ENCODE results near the gene FAS.

FAS gene

DNA sequence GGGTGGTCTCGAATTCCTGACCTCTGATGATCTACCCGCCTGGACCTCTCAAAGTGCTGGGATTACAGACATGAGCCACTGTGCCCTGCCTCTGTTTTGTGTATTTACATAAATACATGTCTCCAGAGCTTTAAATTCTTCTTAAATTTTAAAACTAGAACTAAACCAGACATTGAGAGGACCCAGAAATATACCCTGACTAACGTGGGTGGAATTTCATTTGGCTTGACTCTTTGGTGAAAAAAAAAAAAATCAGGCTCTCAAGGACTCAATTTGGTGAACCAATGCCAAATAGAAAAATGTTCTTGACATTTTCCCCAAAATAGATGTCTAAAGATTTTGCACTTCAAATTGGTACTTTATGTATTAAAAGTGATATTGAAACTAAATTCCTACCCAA, 16.6 kb upstream of the FAS start:
- FAIRE-seq = peak; percentile 21

GRCh38 chr10:88974446-88975376, 15.9 kb upstream of the FAS start:
- peak; percentile 21 for FAIRE-seq

DNA sequence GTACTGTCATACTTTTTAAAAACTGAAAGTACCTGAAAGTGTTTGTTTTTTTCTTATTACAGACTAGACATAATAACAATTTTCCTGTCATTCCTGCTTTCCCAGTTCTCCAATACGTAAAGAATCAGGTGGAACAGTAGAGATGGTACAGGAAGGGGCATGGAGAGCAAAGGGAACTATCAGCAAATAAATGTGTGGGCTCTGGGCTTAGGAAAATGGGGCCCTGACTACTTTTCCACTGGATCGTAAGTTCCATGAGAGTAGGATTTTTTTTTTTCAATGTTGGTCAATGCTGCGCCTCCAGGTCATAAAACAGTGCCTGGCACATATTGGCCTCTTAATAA, 15.2 kb upstream of the FAS start:
- FAIRE-seq = no peak

DNA sequence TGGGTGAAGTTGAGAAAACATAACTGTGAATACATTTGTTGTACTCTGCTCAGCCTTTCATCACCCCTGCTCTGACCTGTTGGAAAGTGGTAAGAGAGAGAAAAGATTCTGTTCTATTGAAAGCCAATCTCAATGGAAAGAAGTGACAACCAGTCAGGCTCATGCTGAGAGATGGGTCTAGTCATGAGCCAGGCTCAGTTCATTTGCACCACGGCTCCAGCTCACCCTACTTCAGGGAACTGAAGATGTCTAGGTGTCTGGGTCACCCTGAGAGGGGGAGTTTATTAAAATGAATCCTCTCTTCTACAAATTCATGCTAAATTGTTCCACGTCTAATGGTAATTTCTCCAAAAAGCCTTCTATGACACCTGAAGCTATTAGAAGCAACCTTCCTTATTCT, 12.1 kb upstream of the FAS start:
- FAIRE-seq = no peak

GRCh38 chr10:88979153-88979562, 11.4 kb upstream of the FAS start:
- FAIRE-seq = no peak

DNA sequence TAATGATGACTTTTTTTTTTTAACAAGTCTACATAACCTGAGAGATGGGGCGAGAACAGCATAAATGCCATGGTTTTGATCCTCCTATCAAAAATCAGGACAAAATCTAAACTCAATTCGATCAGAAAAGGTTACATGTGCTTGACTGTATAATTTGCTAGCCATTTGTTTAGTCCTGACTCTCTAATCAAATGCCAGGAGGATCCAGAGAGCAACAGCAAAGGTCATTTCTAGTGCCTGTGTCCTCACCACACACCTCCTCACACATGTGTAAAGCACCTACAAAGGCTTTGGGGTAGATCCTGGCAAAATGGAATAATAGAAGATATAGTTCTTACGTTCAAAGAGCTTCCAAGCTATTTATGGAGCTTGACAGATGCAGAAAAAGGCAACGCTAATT, 11.0 kb upstream of the FAS start:
- FAIRE-seq = no peak

GRCh38 chr10:88980247-88980646, 10.4 kb upstream of the FAS start:
- FAIRE-seq = no peak

DNA sequence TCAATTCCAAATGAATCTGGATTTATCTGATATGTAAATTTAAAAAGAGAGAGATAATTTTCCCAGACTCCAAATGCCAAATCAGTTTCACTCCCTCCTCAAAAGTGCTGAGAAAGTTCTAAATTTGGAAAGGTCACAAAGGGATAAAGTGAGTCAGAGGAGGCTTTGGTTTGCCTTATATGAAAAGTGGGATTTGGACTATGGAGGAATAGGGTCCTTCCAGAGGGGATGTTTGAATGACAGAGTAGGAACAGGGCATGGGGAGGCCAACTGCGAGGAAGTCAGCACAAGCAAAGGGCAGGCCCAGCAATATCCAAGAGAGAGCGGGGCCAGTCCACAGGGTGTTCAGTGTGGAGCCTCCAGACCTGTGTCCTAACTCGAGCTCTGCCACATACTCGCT, 9.8 kb upstream of the FAS start:
- FAIRE-seq = no peak

DNA sequence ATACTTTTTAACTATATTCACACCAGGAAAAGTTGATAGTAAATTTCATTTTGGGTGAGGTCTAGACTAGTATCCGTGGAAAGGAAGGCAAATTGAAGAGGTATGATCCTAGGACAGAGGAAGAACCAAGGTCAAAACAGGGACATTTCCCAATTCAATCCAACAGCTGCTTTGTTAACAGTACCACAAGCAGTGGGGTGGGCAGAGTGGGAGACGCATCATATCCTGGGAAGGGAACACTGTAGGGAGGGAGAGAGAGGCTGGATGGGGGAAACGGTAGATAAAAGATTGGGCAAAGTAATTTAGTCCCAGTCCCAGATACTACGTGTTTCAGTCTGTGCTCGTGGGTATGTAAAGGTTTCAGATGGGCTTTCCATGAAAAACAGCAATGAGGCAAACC, 9.2 kb upstream of the FAS start:
- no peak for FAIRE-seq

DNA sequence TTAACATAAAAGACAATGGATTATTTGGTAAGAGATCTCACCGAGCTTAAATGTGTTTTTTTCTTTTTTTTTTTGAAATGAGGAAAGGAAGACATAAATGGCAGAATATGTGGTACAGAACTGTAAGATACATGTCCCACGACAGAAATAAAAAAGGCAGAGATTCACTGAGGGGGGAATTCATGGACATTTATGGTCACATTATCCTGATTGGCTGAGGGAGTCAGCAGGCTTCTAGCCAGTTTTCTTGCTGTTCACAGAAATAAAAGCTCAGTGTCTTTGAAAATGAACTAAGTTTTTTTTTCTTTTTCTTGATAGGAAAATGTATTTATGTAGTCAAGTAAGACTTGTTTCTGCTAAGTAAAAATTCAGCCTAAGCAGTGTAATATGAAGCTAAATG, 8.2 kb upstream of the FAS start:
- no peak for FAIRE-seq

- peak; percentile 33 for FAIRE-seq
Observed at GRCh38 chr10:88983206-88983605, 7.4 kb upstream of the FAS start.

GRCh38 chr10:88983939-88984338, 6.7 kb upstream of the FAS start:
- FAIRE-seq = no peak

GRCh38 chr10:88984525-88984924, 6.1 kb upstream of the FAS start:
- no peak for FAIRE-seq

DNA sequence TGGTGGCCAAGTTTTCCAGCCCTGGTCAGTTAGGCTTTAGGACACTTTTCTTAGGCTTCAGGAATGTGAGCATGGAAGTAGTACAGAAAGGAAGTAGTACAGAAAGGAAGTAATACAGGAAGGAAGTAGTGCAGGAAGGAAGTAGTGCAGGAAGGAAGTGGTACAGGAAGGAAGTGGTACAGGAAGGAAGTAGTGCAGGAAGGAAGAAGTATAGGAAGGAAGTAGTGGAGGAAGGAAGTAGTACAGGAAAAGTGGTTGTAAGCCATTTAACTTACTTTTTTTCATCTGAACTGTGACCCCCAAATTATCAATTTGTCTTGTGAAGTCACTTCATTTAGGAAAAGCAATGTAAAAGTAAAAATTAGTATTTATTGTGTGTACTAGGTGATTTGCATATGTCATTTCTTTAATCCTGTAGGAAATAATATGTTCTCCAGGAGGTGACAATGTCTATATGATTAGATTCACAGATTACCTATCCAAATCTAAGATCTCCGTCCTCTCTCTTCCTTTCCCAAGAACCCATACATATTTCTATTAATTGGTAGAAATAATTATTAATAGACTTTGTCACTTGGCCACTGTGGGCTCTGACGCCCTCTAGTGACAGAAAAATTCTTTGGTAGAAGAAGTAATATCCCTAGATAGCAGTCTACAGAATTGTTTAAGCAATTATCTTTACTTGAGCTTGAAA, 3.9 kb upstream of the FAS start:
- no peak for FAIRE-seq

- no peak for FAIRE-seq
Observed at GRCh38 chr10:88987243-88987725, 3.3 kb upstream of the FAS start.

- FAIRE-seq = no peak
Observed at GRCh38 chr10:88987840-88988239, 2.8 kb upstream of the FAS start.

DNA sequence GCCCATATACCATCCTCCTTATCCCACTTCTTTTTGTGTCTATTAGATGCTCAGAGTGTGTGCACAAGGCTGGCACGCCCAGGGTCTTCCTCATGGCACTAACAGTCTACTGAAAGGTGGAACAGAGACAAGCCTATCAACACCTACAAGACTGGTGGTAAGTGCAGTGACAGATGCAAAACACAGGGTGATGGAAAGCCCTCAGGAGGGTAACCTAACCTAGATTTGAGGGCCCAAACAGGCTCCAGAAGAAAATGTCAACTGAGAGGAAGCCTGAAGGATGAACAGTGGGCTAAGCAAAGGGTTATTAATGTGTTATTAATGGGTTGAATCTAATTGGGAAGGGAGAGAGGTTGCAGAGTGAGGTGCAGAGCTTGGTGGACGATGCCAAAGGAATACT, 1.2 kb upstream of the FAS start:
- FAIRE-seq = no peak

DNA sequence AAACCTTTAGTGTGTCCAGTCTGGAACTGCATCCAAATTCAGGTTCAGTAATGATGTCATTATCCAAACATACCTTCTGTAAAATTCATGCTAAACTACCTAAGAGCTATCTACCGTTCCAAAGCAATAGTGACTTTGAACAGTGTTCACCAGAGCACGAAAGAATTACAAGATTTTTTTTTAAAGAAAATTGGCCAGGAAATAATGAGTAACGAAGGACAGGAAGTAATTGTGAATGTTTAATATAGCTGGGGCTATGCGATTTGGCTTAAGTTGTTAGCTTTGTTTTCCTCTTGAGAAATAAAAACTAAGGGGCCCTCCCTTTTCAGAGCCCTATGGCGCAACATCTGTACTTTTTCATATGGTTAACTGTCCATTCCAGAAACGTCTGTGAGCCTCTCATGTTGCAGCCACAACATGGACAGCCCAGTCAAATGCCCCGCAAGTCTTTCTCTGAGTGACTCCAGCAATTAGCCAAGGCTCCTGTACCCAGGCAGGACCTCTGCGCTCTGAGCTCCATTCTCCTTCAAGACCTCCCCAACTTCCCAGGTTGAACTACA, 694 bp upstream of the FAS start:
- FAIRE-seq = no peak

GRCh38 chr10:88991161-88991898, 732 bp downstream of the FAS start:
- FAIRE-seq = no peak

GRCh38 chr10:88991899-88992320, 1.3 kb downstream of the FAS start:
- FAIRE-seq = no peak

- FAIRE-seq = no peak
Observed at GRCh38 chr10:88992921-88993524, 2.4 kb downstream of the FAS start.

DNA sequence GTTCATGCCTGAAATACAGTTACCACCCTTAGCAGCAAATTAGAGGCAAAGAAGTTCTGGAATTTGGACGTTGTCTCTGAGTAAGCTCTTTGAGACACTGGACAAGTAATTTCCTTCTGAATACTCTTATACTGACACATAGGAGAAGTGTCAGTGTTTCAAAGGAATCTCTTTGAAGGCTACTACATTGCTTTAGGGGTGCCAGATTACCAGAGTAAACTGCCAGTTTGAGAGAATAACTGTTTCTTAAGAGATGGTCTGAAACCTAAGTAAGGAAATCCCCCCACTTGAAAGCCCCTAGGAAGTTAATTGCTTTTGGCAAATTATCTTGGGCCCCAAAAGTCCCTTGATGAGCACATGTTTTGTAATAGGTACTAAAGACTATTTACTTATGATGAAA, 3.4 kb downstream of the FAS start:
- no peak for FAIRE-seq

Data from colon (tissue), 2 donors.